T-cell (primary cell): ENCODE measurements around the gene TEAD3. TPM values are rescaled to one million over a fixed set of nuclear protein-coding genes. Genes with fewer than 3 reads are reported as not detected.

ENCODE experiments used
- ATAC-seq, 4 experiments: fragments of 200-7000 bp in 3 of 4; fragments of 150-1000 bp in 1 of 4; cut with Tn5 transposase; replicated peaks in 1 of 4; 1 replicate in 3 of 4; 2 replicates in 1 of 4; pipeline ENCODE4 v1.10.0; 2021; ENCODE audit warnings: moderate library complexity in 3 of 4, mild to moderate bottlenecking in 2 of 4, moderate number of reproducible peaks in 1 of 4
- CTCF ChIA-PET, 2 donors: fragments of 300-600 bp; sonication (Branson Sonifier 250); formaldehyde crosslinking; loops; one replicate each; lab custom pipeline; 2022; ENCODE audit warnings: antibody characterized with exemption in 2 of 2; lab: Charles Lee
- POLR2A ChIA-PET, 2 donors: fragments of 300-600 bp; sonication (Branson Sonifier 250); formaldehyde crosslinking; loops; one replicate each; lab custom pipeline; 2022; ENCODE audit warnings: antibody characterized with exemption in 2 of 2; lab: Charles Lee
- DNase-seq, 35 experiments: peaks; one replicate each; pipeline versions ENCODE4 v3.0.0 to v3.0.0-alpha.2; 2013 to 2023
- H3K27ac ChIP-seq: one replicate; pipeline ENCODE4 v1.5.1; 2013; ENCODE audit warnings: low read length
- H3K27me3 ChIP-seq, 2 experiments: replicated peaks in 1 of 2; 1 replicate in 1 of 2; 2 replicates in 1 of 2; pipeline versions ENCODE4 v1.6.1 to v1.7.0; 2013; ENCODE audit warnings: low read length in 1 of 2, mixed read lengths in 1 of 2; ENCODE audit not compliant: control insufficient read depth in 2 of 2, insufficient read depth in 2 of 2; ENCODE audit errors: extremely low read depth in 1 of 2
- H3K36me3 ChIP-seq, 2 donors: 1 replicate in 1 of 2; 2 replicates in 1 of 2; pipeline versions ENCODE4 v1.6.1 to v1.7.0; 2013; ENCODE audit warnings: low read length in 1 of 2; ENCODE audit not compliant: control insufficient read depth in 2 of 2, insufficient read depth in 1 of 2; ENCODE audit errors: extremely low read depth in 1 of 2
- H3K4me1 ChIP-seq, 2 experiments: 1 replicate in 1 of 2; 2 replicates in 1 of 2; pipeline versions ENCODE4 v1.6.1 to v1.7.0; 2013; ENCODE audit warnings: low read length in 2 of 2, mixed read lengths in 1 of 2; ENCODE audit not compliant: insufficient read depth in 2 of 2, control insufficient read depth in 1 of 2; ENCODE audit errors: extremely low read depth in 1 of 2
- H3K4me3 ChIP-seq, 2 donors: 1 replicate in 1 of 2; 2 replicates in 1 of 2; pipeline versions ENCODE4 v1.5.1 to v1.7.0; 2013; ENCODE audit warnings: mild to moderate bottlenecking in 2 of 2, low read length in 1 of 2, moderate library complexity in 1 of 2; ENCODE audit not compliant: control insufficient read depth in 1 of 2; ENCODE audit errors: extremely low read depth in 1 of 2
- H3K9me3 ChIP-seq: 2 replicates; pipeline ENCODE4 v1.7.0; 2013
- H3K27ac Mint-ChIP-seq, 2 donors: one replicate each; pipeline ENCODE4 v1.8.0; 2020 to 2021; ENCODE audit warnings: mild to moderate bottlenecking in 2 of 2, mixed read lengths in 2 of 2
- H3K27me3 Mint-ChIP-seq, 2 donors: one replicate each; pipeline ENCODE4 v1.8.0; 2021 to 2022; ENCODE audit warnings: mixed read lengths in 2 of 2
- H3K36me3 Mint-ChIP-seq: one replicate; pipeline ENCODE4 v1.8.0; 2021; ENCODE audit warnings: mixed read lengths
- H3K4me1 Mint-ChIP-seq, 3 donors: one replicate each; pipeline ENCODE4 v1.8.0; 2020 to 2022; ENCODE audit warnings: mixed read lengths in 3 of 3, mild to moderate bottlenecking in 1 of 3
- H3K4me3 Mint-ChIP-seq, 3 donors: one replicate each; pipeline ENCODE4 v1.8.0; 2020 to 2022; ENCODE audit warnings: mild to moderate bottlenecking in 3 of 3, mixed read lengths in 3 of 3, moderate library complexity in 3 of 3
- H3K9me3 Mint-ChIP-seq, 3 donors: one replicate each; pipeline ENCODE4 v1.8.0; 2020 to 2022; ENCODE audit warnings: mixed read lengths in 3 of 3
- WGBS: methylation state at CpG from one replicate; pipeline ENCODE4 v1.1.5; 2013; ENCODE audit warnings: missing lambda C conversion rate; ENCODE audit not compliant: insufficient coverage; 5-methylcytosine and 5-hydroxymethylcytosine counted together
- total RNA-seq, 35 experiments: library from RNA in 6 of 35; stranded (reverse) in 6 of 35; fragments of 120-200 nt in 1 of 35; gene quantifications; one replicate each; pipeline versions ENCODE4 v1.2.1 to v1.2.4 and lab custom pipeline; 2013 to 2026

The TEAD3 gene
- total RNA-seq, 5 donors from 2014 or later (not counting 1 experiment from before 2014, with no cell fraction given), result 0.26 to 0.53 (median 0.41) TPM; not detected in 2

GRCh38 chr6:35511562-35511941, 14.7 kb upstream of the TEAD3 start:
- Mint-ChIP-seq H3K36me3 (no peaks in the 10 kb centered on the region), H3K9me3 (no peaks in the 10 kb centered on the region), H3K4me3 (peak overlapping the region in 1 of 3 donors; percentile 16), H3K4me1 (peaks cover 0 to 5% (median 2%) of the 10 kb centered on the region in 3 donors), H3K27me3 (peaks cover 6 to 29% of the 10 kb centered on the region in 2 donors), H3K27ac (no peak overlapping the region)
- Histone ChIP-seq H3K4me3 (peak overlapping the region in 1 of 2 donors; percentile 17), H3K36me3 (no peaks in the 10 kb centered on the region), H3K4me1 (peaks cover 2 to 16% of the 10 kb centered on the region in 2 experiments), H3K27me3 (peaks cover 2 to 39% of the 10 kb centered on the region in 2 experiments), H3K9me3 (no peaks in the 10 kb centered on the region), H3K27ac (no peak overlapping the region)
- POLR2A ChIA-PET, result no interaction called here
- peak in 2 of 4 experiments; percentile 20 to 23 for ATAC-seq
- CTCF ChIA-PET, result no interaction called here
- no peak for DNase-seq
- WGBS, result 41% methylated on average over 23 of the region's 32 CpGs

DNA sequence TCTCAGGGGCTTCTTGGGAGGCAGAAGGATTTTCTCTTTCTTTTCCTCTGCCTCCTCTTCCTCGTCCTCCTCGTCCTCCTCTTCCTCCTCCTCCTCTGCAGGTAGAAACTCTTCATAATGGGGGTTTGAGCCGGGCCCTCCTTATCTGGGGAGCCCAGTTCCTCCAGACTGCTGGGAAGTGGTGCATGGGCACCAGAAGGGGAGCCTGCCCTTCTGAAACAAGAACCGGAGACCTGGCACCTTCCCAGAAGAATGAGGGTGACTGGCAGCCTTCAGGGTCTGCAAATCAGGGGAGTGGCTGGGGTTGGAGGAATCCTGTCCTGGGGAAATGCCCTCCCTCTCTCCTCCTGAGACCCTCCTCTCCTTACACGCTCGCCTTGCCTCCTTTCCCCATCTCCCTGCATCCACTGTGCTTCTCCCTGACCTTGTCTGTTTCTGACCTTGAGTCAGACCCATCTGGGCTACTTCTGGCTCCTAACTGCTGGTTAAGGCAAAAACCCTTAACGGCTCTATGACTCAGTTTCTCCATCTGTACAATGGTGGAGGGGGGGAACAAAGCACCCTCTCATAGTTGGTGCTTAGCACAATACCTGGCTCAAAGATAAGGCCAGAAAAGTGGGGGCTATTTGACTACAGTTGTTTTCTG, 14.2 kb upstream of the TEAD3 start:
- Histone ChIP-seq H3K27me3 (peaks cover 2 to 41% of the 10 kb centered on the region in 2 experiments), H3K36me3 (no peaks in the 10 kb centered on the region), H3K4me1 (peaks cover 2 to 16% of the 10 kb centered on the region in 2 experiments), H3K27ac (no peak overlapping the region), H3K4me3 (peak overlapping the region in 1 of 2 donors; percentile 17), H3K9me3 (no peaks in the 10 kb centered on the region)
- Mint-ChIP-seq H3K27me3 (peaks cover 6 to 29% of the 10 kb centered on the region in 2 donors), H3K4me1 (peaks cover 0 to 5% (median 2%) of the 10 kb centered on the region in 3 donors), H3K9me3 (no peaks in the 10 kb centered on the region), H3K36me3 (no peaks in the 10 kb centered on the region), H3K4me3 (peak overlapping the region in 1 of 3 donors; percentile 16), H3K27ac (no peak overlapping the region)
- no peak for DNase-seq
- 67% methylated on average over 1 of the region's 7 CpGs for WGBS
- no peak for ATAC-seq
- CTCF ChIA-PET, result no interaction called here
- POLR2A ChIA-PET, result interaction anchor here in 1 of 2 donors (0.5 kb wide), 1 partner anchor 1123 kb away, joined by 9 read pairs; no protein-coding TSS in a partner anchor

DNA sequence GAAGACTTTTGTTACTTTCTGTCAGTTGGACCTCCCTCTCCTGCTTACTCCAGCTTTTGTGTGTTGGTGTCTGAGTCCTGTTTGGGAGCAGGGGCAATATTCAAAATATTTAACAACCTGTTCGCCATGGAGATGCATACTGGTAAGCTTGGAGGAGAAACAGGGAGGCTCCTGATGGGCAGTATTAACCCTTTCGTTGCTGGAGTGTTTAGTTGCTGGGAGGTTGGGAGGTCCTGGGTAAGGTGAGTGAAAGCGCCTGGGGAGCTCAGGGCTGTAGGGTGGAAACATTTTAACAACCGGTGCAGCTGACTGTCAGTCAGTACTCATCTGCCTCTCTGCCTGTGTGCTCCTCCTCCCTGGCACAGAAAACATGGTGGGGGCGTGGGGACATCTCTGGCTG, 11.7 kb upstream of the TEAD3 start:
- no peak for DNase-seq
- Histone ChIP-seq H3K4me3 (no peak overlapping the region), H3K9me3 (no peaks in the 10 kb centered on the region), H3K4me1 (peaks cover 2 to 16% of the 10 kb centered on the region in 2 experiments), H3K27ac (no peak overlapping the region), H3K27me3 (peaks cover 2 to 52% of the 10 kb centered on the region in 2 experiments), H3K36me3 (no peaks in the 10 kb centered on the region)
- 70% methylated on average over 3 of the region's 5 CpGs for WGBS
- H3K4me1 Mint-ChIP-seq, result peaks cover 0 to 5% (median 2%) of the 10 kb centered on the region in 3 donors
- ATAC-seq, result no peak
- CTCF ChIA-PET, result no interaction called here
- H3K4me3 Mint-ChIP-seq, result no peak overlapping the region
- H3K27me3 Mint-ChIP-seq, result peaks cover 6 to 27% of the 10 kb centered on the region in 2 donors
- no peak overlapping the region for H3K27ac Mint-ChIP-seq
- H3K9me3 Mint-ChIP-seq, result no peaks in the 10 kb centered on the region
- POLR2A ChIA-PET, result no interaction called here
- no peaks in the 10 kb centered on the region for H3K36me3 Mint-ChIP-seq

DNA sequence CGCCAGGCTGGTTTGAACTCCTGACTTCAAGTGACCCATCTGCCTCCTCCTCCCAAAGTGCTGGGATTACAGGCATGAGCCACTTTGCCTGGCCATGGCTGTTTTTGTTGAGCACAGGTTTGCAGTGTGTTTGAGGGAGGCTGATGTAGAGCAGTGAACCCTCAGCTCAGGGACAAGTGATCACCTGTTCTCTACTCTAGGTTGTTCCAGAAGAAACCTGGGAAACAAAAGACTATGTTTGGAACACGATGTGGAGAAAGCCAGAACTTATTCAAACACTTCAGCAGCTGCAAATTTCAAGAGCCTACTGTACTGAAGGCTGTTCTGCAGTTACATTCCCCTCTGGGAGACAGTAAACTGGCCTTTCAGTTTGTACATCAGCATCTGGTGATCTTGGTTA, 11.1 kb upstream of the TEAD3 start:
- Mint-ChIP-seq H3K27ac (no peak overlapping the region), H3K9me3 (no peaks in the 10 kb centered on the region), H3K36me3 (no peaks in the 10 kb centered on the region), H3K4me3 (no peak overlapping the region), H3K27me3 (peaks cover 6 to 29% of the 10 kb centered on the region in 2 donors), H3K4me1 (peaks cover 0 to 5% (median 2%) of the 10 kb centered on the region in 3 donors)
- DNase-seq (no peak), ATAC-seq (no peak)
- no peaks in the 10 kb centered on the region for H3K9me3 ChIP-seq
- no peak overlapping the region for H3K4me3 ChIP-seq
- H3K27ac ChIP-seq, result no peak overlapping the region
- no peaks in the 10 kb centered on the region for H3K36me3 ChIP-seq
- peaks cover 2 to 16% of the 10 kb centered on the region in 2 experiments for H3K4me1 ChIP-seq
- 38% methylated on average over 1 of the region's 2 CpGs for WGBS
- peaks cover 2 to 54% of the 10 kb centered on the region in 2 experiments for H3K27me3 ChIP-seq
- ChIA-PET CTCF (no interaction called here), POLR2A (no interaction called here)

DNA sequence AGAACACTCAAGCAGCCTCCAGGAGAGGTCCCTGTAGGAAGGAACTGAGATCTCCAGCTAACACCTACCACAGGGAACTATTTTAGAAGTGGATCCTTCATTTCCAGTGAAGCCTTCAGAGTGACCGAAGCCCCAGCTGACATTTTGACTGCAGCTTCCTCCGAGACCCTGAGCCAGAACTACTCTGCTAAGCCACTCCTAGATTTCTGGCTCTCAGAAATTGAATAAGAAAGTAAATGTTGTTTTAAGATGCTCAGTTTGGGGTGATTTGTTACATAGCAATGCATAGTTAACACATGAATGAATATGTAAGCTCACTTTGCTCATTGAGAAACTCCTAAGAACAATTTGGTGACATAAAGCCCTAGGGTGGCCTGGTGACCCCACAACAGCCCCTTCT, 10.3 kb upstream of the TEAD3 start:
- peaks cover 2 to 49% of the 10 kb centered on the region in 2 experiments for H3K27me3 ChIP-seq
- Mint-ChIP-seq H3K36me3 (no peaks in the 10 kb centered on the region), H3K4me1 (peaks cover 0 to 5% (median 2%) of the 10 kb centered on the region in 3 donors), H3K27ac (no peak overlapping the region), H3K9me3 (no peaks in the 10 kb centered on the region), H3K4me3 (no peak overlapping the region), H3K27me3 (peaks cover 6 to 31% of the 10 kb centered on the region in 2 donors)
- H3K4me1 ChIP-seq, result peaks cover 2 to 13% of the 10 kb centered on the region in 2 experiments
- DNase-seq, result no peak
- ChIA-PET CTCF (interaction anchor here in 1 of 2 donors (1.1 kb wide), 1 partner anchor 15 kb away, joined by 4 read pairs; no protein-coding TSS in a partner anchor), POLR2A (interaction anchor here in 1 of 2 donors (0.7 kb wide), 1 partner anchor 32 kb away, joined by 10 read pairs; no protein-coding TSS in a partner anchor)
- no peak overlapping the region for H3K4me3 ChIP-seq
- WGBS, result no CpG with 5 or more reads among the region's 2 CpGs
- H3K27ac ChIP-seq, result no peak overlapping the region
- no peaks in the 10 kb centered on the region for H3K9me3 ChIP-seq
- H3K36me3 ChIP-seq, result no peaks in the 10 kb centered on the region
- no peak for ATAC-seq

GRCh38 chr6:35506536-35506935, 9.7 kb upstream of the TEAD3 start:
- Histone ChIP-seq H3K27me3 (peaks cover 2 to 45% of the 10 kb centered on the region in 2 experiments), H3K4me3 (no peak overlapping the region), H3K36me3 (no peaks in the 10 kb centered on the region), H3K27ac (no peak overlapping the region), H3K4me1 (peaks cover 2 to 7% of the 10 kb centered on the region in 2 experiments), H3K9me3 (no peaks in the 10 kb centered on the region)
- Mint-ChIP-seq H3K4me3 (no peak overlapping the region), H3K4me1 (peaks cover 0 to 5% (median 2%) of the 10 kb centered on the region in 3 donors), H3K36me3 (no peaks in the 10 kb centered on the region), H3K9me3 (no peaks in the 10 kb centered on the region), H3K27me3 (peaks cover 6 to 33% of the 10 kb centered on the region in 2 donors), H3K27ac (no peak overlapping the region)
- no CpG with 5 or more reads among the region's 3 CpGs for WGBS
- POLR2A ChIA-PET, result no interaction called here
- DNase-seq, result no peak
- ATAC-seq, result no peak
- CTCF ChIA-PET, result no interaction called here
